Peyer's patch (tissue), 4 donors: Measurements from ENCODE around the gene SMIM45.
A peak's percentile ranks its signal among the peaks of the same experiment; 100 is the strongest.

Source experiments
- DNase-seq, 3 donors: peaks; one replicate each; pipeline ENCODE4 v3.0.0-alpha.2; 2017 to 2019
- H3K27ac ChIP-seq, 4 donors: fragments of 200-600 bp; sonication (generic); one replicate each; pipeline ENCODE4 v1.5.1; 2016 to 2019
- H3K27me3 ChIP-seq, 2 donors: fragments of 200-600 bp; sonication (generic); one replicate each; pipeline ENCODE4 v1.5.1; 2019
- H3K36me3 ChIP-seq, 3 donors: fragments of 200-600 bp; sonication (generic); one replicate each; pipeline ENCODE4 v1.5.1; 2016 to 2019
- H3K4me1 ChIP-seq, 4 donors: fragments of 200-600 bp; sonication (generic); one replicate each; pipeline ENCODE4 v1.5.1; 2016 to 2019
- H3K4me3 ChIP-seq, 4 donors: fragments of 200-600 bp; sonication (generic); 1 replicate in 3 of 4; 2 replicates in 1 of 4; pipeline ENCODE4 v1.5.1; 2016 to 2019; ENCODE audit warnings: mild to moderate bottlenecking in 1 of 4
- H3K9me3 ChIP-seq, 4 donors: fragments of 200-600 bp; sonication (generic); one replicate each; pipeline ENCODE4 v1.5.1; 2016 to 2019; ENCODE audit warnings: mild to moderate bottlenecking in 1 of 4
- CTCF ChIP-seq, 6 experiments: fragments of 450-650 bp in 4 of 6; fragments of 200-600 bp in 2 of 6; sonication (generic) in 1 of 6; IDR thresholded peaks; one replicate each; pipeline ENCODE4 v1.5.1; 2017 to 2019; ENCODE audit warnings: antibody characterized with exemption in 6 of 6, mild to moderate bottlenecking in 3 of 6, moderate library complexity in 1 of 6
- POLR2A ChIP-seq, 2 donors: fragments of 450-650 bp; IDR thresholded peaks; one replicate each; pipeline ENCODE4 v1.5.1; 2017; ENCODE audit warnings: antibody characterized with exemption in 2 of 2, mild to moderate bottlenecking in 2 of 2, moderate library complexity in 2 of 2

SMIM45 gene

DNA sequence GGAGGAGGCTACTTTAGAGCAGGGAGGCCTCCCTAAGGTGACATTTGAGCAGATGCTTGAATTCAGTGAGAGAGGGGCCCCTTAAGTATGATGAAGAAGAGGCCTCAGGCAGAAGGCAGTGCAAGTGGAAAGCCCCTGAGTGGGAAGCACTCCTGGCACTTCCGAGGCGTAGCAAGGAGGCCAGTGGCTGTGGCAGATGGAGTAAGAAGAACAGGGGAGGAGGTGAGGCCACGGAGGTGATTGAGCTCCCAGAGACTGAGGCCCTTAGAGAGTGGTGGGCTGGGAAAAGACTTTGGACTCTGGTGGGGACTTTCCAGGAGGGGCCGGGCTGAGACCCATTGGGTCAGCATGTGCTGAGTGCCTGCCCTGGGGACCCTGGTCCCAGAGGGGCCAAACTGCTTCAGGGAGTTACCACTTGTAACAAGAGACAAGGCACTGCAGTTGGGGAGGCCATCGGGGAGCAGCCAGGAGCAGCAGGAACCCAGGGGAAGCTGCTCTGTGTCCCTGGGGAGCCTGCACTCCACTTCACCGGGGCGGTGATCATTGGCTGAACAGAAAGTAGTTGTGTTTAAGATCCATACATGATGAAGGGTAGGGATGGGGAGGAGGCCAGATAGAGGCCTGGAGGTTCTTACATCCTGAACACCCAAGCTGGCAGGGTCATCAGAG is 2.5 kb upstream of the SMIM45 start:
- TF ChIP-seq CTCF (IDR thresholded peaks at IDR 0.05) (no peak), POLR2A (IDR thresholded peaks at IDR 0.05) (no peak)

GRCh38 chr22:41952713-41953112 is 763 bp downstream of the SMIM45 start:
- Histone ChIP-seq H3K4me1 (peaks cover 0 to 3% (median under 1%) of the 10 kb centered on the region in 4 donors), H3K27ac (no peak overlapping the region), H3K27me3 (no peaks in the 10 kb centered on the region), H3K36me3 (no peaks in the 10 kb centered on the region), H3K9me3 (no peaks in the 10 kb centered on the region), H3K4me3 (no peak overlapping the region)
- DNase-seq = no peak
- no peak for TF ChIP-seq POLR2A (IDR thresholded peaks at IDR 0.05)
- TF ChIP-seq CTCF (IDR thresholded peaks at IDR 0.05) = no peak

More for the DNA sequence above, 2.5 kb upstream of the SMIM45 start:
- no peak for DNase-seq
- no peak overlapping the region for H3K4me3 ChIP-seq
- H3K27me3 ChIP-seq = no peaks in the 10 kb centered on the region
- H3K27ac ChIP-seq = no peak overlapping the region
- H3K4me1 ChIP-seq = peaks cover 0 to 9% (median 3%) of the 10 kb centered on the region in 4 donors
- H3K36me3 ChIP-seq = no peaks in the 10 kb centered on the region
- H3K9me3 ChIP-seq = no peaks in the 10 kb centered on the region

GRCh38 chr22:41957941-41958556 is 6.1 kb downstream of the SMIM45 start:
- no peak for DNase-seq
- Histone ChIP-seq H3K36me3 (no peaks in the 10 kb centered on the region), H3K4me3 (peak overlapping the region in 3 of 4 donors; percentile 38 to 42 (median 41)), H3K27me3 (no peaks in the 10 kb centered on the region), H3K27ac (peak overlapping the region in 1 of 4 donors; percentile 14), H3K9me3 (no peaks in the 10 kb centered on the region), H3K4me1 (peaks cover 0 to 5% (median 2%) of the 10 kb centered on the region in 4 donors)
- no peak for TF ChIP-seq CTCF (IDR thresholded peaks at IDR 0.05)
- TF ChIP-seq POLR2A (IDR thresholded peaks at IDR 0.05) = no peak

DNA sequence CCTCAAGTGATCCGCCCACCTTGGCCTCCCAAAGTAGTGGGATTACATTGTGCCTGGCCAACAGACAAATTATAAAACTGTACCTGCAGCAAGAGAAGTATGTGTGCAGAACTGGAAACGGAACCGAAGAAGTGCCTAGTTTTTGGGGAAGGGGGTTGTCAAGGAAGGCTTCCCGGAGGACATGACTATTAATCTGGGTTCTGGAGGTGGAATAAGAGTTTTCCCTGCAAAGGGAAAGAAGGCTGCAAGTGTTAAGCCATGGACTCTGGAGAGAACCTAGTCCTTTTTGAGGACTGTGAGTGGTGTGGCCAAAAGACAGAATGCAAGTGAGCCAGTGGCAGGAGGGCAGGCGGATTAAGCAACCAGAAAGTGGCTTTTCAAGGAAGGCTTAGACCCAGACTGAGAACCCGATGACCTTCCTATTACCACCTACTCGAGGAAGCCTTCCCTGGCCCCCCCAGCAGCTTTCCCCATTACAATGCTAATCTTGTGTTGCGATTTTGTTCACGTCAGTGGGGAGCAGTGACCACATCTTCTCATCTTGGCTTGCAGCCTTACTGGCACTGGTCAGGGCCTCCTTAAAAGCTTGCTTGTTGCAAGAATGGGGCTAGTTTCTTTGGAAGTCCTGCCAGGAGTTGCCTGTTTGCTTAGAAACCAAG is 11.6 kb downstream of the SMIM45 start:
- H3K4me1 ChIP-seq = no peaks in the 10 kb centered on the region
- DNase-seq = no peak
- no peaks in the 10 kb centered on the region for H3K27me3 ChIP-seq
- TF ChIP-seq POLR2A (IDR thresholded peaks at IDR 0.05) = no peak
- no peak for TF ChIP-seq CTCF (IDR thresholded peaks at IDR 0.05)
- no peaks in the 10 kb centered on the region for H3K9me3 ChIP-seq
- no peak overlapping the region for H3K4me3 ChIP-seq
- no peaks in the 10 kb centered on the region for H3K36me3 ChIP-seq
- H3K27ac ChIP-seq = no peak overlapping the region

DNA sequence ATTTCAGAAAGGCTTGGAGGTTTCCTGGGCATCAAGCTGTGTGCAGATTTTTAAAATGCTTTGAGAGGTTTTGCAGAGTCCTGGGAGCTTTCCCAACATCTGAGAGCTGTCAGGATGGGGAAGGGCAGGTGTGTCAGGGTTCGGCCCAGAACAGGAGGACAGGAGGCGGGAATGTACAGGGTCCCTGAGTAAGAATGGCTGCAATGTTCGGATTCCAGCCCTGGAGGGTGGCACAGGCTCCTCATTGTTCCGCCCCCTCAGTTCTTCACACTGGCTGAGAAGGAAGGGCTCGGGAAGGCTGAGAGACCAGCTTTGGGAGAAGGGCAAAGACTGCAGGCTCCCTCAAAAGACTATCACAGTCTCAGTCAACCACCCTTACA is 12.2 kb downstream of the SMIM45 start:
- no peak overlapping the region for H3K27ac ChIP-seq

More for the DNA sequence above, 12.2 kb downstream of the SMIM45 start:
- Histone ChIP-seq H3K27me3 (no peaks in the 10 kb centered on the region), H3K4me3 (no peak overlapping the region), H3K36me3 (no peaks in the 10 kb centered on the region), H3K4me1 (no peaks in the 10 kb centered on the region), H3K9me3 (no peaks in the 10 kb centered on the region)
- DNase-seq = no peak
- no peak for TF ChIP-seq CTCF (IDR thresholded peaks at IDR 0.05)
- TF ChIP-seq POLR2A (IDR thresholded peaks at IDR 0.05) = no peak
